Astrocyte of the hippocampus (primary cell): Measurements from ENCODE around the gene WNT11.

Experiments
- DNase-seq: peaks from one replicate; pipeline ENCODE4 v3.0.0; 2011; ENCODE audit warnings: low read depth, low spot score

The WNT11 gene

DNA sequence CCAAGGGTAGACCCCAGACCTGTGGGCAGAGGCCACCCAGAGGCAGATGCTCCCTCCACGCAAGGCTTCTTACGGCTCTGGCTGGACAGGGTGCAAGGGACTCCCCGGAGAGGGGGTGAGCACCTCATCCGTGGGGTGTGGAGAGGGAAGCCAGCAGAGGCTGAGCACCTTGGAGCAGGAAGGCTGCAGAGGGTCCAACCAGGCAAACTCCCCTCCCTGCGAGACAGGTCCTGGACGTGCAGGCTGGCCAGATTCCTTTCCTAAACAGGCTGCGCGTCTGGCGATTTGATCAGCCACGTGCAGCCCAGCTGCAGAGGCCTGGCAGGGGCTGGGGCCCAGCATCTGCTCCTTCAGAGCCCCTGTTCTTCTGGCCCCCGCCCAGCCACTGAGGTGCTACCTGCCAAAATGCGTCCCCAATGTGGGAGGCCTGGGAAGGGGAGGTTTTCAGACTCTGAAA lies 49.3 kb downstream of the WNT11 start:
- no peak for DNase-seq

GRCh38 chr11:76155500-76156227 lies 50.6 kb downstream of the WNT11 start:
- DNase-seq = no peak

DNA sequence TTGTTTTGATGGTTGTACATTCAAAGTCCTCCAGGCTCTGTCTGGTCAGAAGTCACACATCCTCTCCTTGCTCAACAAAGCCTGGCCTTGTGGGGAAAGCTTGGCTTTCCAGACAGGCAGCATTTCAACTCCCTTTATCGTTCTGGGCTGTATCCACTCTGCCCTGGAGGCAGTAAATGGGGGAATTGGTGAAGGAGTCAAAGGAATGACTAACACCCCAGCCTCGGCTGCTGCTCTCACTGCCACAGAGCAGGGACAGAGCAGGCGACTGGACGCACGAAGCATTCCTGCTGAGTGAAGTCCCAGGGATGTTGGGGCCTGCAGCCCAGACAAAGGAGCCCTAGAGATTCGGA lies 52.8 kb downstream of the WNT11 start:
- peak; percentile 61 for DNase-seq

DNA sequence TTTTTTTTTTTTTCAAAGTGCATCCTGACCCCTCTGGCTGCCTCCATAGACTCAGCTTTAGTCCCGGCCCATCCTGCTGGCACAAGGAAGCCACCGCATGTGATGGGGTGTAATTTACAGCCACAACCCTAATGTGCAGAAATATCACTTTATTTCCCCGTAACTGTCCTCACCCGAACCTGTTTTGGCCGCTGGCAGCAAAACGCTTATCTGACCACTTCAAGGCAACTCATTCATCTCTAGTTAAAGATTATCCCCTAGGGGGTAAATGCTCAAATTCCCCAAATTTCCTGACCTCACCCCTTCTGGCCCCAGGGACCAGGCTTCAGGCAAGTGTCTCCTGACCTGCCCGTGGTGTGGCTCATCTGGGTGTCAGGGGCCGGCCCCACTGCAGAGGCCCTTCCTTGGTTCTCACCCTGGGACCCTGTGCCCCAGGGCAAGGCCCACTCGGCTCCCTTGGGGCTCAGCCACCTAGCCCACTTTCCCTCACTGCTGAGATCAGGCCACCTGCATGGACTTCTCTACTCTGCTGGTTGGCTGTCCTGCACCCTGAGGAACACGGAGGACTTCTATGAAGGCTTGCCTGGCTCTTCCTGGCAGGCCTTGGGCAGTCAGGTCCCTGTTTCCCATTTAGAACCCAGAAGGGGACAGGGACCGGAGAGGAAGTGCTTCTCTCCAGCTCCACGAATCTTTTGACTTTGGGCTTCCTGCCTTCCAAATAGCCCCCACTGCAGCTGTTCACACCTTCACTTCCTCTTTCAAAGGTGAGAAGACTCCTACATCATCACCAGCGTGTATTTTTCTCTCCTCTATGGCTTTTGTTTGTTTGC lies 53.3 kb downstream of the WNT11 start:
- no peak for DNase-seq

GRCh38 chr11:76152086-76152681 lies 54.1 kb downstream of the WNT11 start:
- DNase-seq = peak; percentile 86

GRCh38 chr11:76151556-76152085 lies 54.7 kb downstream of the WNT11 start:
- no peak for DNase-seq

GRCh38 chr11:76150141-76150540 lies 56.2 kb downstream of the WNT11 start:
- no peak for DNase-seq

GRCh38 chr11:76149713-76150112 lies 56.6 kb downstream of the WNT11 start:
- DNase-seq = no peak

- DNase-seq = no peak
Observed at GRCh38 chr11:76148941-76149613, 57.2 kb downstream of the WNT11 start.

- DNase-seq = no peak
Observed at GRCh38 chr11:76148231-76148630, 58.1 kb downstream of the WNT11 start.

DNA sequence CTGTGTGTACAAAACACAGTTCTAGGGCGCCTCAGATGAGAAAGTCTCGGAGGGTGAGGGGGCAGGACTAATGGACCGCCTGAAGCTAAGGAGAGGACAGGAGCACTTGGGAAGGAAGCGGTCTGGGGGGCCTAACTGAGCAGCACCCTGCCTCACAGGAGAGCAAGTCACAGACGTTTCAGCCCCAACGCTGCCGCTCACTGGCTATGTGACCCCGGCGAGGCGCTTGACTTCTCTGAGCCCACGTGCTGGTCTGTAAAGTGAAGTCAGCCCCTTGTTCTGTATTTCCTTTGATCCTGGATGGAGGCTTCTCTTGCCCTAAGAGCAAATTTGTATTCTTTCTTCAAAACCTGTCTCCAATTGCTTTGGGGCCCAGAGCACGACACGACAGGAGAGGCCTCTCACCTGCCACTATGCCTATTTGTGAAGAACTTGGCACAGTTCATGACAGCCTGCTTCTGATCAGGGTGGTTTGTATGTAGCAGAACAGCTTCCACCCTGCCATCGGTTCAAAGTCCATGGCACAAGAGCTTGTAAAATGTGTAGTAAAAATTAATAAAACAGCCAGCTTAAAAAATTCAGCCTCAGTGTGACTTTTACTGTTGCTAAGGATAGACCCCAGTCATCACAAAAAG lies 59.1 kb downstream of the WNT11 start:
- no peak for DNase-seq

GRCh38 chr11:76143274-76143673 lies 63.0 kb downstream of the WNT11 start:
- DNase-seq = no peak

DNA sequence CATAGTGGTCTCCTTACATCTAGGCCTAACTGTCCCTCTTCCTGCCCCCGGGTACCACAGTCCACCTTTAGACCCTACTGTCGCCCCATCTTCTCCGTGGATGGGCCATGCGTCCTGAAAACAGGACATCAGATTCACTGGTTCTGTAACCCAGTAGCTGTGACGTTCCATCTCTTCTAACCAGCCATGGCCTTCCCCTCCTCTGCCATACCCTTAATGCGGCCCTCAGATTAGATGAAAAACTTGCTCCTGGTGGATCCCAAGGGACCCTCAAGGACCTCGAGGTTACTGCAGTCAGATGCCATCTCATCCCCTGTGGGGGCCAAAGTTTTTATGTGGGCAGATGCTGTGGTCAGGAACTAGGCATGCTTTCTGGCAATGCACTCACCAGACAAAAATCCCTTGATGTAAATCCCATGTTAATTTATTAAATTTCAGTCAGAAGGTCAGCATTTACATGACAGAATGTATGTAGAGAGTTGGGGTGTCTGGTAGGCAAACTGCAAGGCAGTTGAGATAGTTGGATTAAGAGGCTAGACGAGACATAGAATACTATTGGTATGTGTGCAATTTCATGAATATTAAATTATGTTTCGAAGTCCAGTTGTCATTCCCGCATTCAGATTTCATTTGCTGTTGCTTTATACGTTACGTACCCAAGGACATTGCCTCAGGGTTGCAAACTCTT lies 64.3 kb downstream of the WNT11 start:
- no peak for DNase-seq

GRCh38 chr11:76140912-76141574 lies 65.3 kb downstream of the WNT11 start:
- DNase-seq = no peak

DNA sequence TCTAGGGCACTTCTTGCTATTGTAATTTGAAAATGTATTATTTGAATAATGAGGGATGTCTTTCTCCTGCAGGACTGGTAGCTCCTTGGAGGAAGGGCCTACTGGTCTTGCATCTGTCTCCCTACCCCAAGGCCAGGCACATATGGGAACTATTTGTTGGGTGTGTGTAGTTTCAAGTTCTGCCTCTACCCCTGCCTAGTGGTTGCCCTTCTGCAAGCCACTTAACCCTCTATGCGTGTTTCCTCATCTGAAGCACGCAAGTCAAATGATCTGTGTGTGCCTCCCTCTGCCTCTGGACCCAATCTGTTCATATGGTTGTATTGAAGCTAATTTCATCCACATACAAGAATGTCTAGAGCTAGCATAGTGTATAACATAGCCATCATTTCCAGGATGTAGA lies 67.0 kb downstream of the WNT11 start:
- DNase-seq = no peak
